Activated naive CD8-positive, alpha-beta T cell (primary cell): ENCODE measurements around the gene SHCBP1L.
A peak's percentile ranks its signal among the peaks of the same experiment; 100 is the strongest.
"Not testable (repeated sequence)": the region's sequence is repeated elsewhere in the genome, so short reads cannot be mapped to it uniquely, and the experiment has no call there.

ENCODE experiments used
- H3K27ac Mint-ChIP-seq: one replicate; pipeline ENCODE4 v1.8.0; 2021; ENCODE audit warnings: mixed read lengths
- H3K27me3 Mint-ChIP-seq: one replicate; pipeline ENCODE4 v1.8.0; 2021; ENCODE audit warnings: mixed read lengths
- H3K36me3 Mint-ChIP-seq: one replicate; pipeline ENCODE4 v1.8.0; 2021; ENCODE audit warnings: mixed read lengths
- H3K4me1 Mint-ChIP-seq: one replicate; pipeline ENCODE4 v1.8.0; 2021; ENCODE audit warnings: low read depth, mixed read lengths
- H3K4me3 Mint-ChIP-seq: one replicate; pipeline ENCODE4 v1.8.0; 2021; ENCODE audit warnings: mild to moderate bottlenecking, mixed read lengths
- H3K9me3 Mint-ChIP-seq: one replicate; pipeline ENCODE4 v1.8.0; 2021; ENCODE audit warnings: low read depth, mixed read lengths

SHCBP1L gene

DNA sequence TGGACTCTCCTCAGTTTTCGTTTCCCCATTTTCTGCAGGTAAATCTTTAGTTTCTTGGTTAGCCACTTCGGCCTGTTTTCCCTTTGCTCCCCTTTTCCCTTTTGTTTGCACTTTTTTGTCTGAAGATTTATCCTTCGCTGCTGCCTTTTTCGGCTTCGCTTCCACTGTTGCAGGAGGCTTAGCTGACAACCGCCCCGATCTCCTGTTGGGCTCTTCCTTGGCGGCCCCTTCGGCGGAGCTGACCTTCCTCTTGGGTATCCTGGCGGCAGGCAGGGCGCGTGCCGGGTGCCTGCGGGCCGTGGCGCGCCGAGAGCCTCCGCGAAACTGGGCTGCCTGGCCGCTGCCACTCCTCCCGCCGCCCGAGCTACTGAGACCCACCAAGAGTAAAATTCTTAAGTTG lies 10.8 kb downstream of the SHCBP1L start:
- not testable (repeated sequence) for H3K9me3 Mint-ChIP-seq, H3K27ac Mint-ChIP-seq, H3K4me3 Mint-ChIP-seq, H3K4me1 Mint-ChIP-seq, H3K36me3 Mint-ChIP-seq
- peaks cover 21% of the 10 kb centered on the region for H3K27me3 Mint-ChIP-seq

DNA sequence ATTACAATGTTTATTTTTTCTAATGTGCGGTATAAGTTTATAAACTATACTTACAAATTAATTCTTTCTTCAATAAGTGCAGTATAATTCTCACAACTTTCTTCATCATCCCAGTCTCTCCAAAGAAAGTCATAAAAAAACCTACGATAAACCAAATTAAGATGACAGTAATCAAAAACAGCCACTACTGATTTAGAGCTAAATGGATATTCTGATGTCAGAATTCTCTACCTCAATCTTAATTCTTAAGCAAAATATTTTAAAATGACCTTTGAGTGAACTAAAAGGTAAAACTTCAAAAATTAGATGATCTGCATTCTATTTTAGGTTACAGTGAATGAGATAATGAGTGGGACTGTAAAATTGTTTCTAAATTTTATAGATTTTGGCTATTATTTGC lies 13.6 kb downstream of the SHCBP1L start:
- H3K27ac Mint-ChIP-seq: no peak overlapping the region
- H3K4me1 Mint-ChIP-seq: peaks cover 2% of the 10 kb centered on the region
- no peak overlapping the region for H3K4me3 Mint-ChIP-seq
- peaks cover 32% of the 10 kb centered on the region for H3K27me3 Mint-ChIP-seq
- peaks cover 4% of the 10 kb centered on the region for H3K36me3 Mint-ChIP-seq
- peaks cover 4% of the 10 kb centered on the region for H3K9me3 Mint-ChIP-seq

DNA sequence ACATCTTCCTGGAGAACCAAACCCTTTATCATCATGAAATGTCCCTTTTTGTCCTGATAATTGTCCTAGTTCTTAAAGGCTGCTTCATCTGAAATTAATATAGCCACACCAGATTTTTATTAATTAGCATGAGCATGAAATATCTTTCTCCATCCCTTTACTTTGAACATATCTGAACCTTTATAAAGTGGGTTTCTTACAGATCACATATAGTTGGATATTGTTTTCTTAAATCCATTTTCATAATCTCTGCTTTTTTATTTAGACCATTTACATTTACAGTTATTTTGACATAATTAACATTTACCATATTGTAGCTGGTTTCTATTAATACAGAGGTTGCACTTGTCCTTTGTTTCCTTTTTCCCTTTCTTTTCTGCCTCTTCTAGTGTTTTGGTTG lies 17.2 kb downstream of the SHCBP1L start:
- Mint-ChIP-seq H3K4me3 (no peak overlapping the region), H3K9me3 (peaks cover 4% of the 10 kb centered on the region), H3K27ac (no peak overlapping the region), H3K36me3 (peaks cover 4% of the 10 kb centered on the region), H3K27me3 (peaks cover 35% of the 10 kb centered on the region), H3K4me1 (no peaks in the 10 kb centered on the region)

DNA sequence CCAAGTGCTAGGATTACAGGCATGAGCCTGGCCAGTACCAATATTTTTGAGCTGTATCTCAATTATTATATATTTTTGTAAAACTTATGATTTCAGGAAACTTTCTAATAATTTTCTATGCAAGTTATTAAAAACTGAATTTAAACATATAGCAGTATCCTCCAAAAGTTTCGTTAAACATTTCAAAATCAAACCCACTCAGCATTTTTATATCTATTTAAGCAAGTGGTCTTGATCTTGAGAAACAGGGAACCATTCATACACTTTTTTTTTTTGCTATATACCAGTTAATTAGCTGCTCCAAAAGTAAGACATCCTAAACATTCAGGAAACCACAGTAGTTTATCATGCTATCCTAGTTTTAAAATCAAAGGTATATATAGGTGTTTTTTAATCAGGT lies 22.0 kb downstream of the SHCBP1L start:
- peaks cover 4% of the 10 kb centered on the region for H3K9me3 Mint-ChIP-seq

DNA sequence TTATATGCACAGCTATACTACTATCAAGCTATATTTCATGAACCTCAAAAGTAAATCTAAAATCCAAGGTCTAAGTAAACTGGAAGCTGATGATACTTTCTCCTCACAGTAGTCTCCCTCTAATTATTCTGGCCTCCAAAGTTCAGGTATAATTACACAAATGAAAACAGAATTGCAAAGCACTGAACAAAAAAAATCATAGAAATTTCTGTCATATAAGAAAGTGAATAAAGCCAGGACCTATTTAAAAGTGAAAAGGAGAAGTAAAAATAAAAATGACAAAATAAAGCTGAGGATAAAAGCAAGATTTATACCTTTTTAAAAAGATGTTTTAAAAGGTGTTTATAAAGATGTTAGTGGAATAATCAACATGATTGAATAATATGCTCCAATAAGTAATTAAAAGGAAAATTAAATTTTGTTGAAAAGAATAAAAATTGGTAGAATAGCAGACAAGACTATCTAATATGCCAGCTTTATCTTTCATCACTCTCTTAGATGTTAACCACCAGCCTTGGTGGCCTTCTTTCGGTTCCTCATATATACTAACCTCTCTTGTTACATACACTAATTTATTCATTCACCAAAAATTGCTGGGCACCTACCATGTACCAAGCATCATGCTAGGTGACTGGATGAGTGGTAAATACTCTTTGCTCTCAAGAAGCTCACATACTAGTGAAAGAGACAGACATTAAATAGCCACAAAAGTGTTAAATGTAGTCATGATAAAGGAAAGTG lies 25.1 kb downstream of the SHCBP1L start:
- Mint-ChIP-seq H3K4me1 (no peaks in the 10 kb centered on the region), H3K9me3 (no peaks in the 10 kb centered on the region), H3K27ac (no peak overlapping the region), H3K27me3 (peaks cover 15% of the 10 kb centered on the region), H3K4me3 (no peak overlapping the region), H3K36me3 (no peaks in the 10 kb centered on the region)

More for the DNA sequence above, 22.0 kb downstream of the SHCBP1L start:
- H3K27ac Mint-ChIP-seq: no peak overlapping the region
- H3K27me3 Mint-ChIP-seq: peaks cover 19% of the 10 kb centered on the region
- no peak overlapping the region for H3K4me3 Mint-ChIP-seq
- H3K36me3 Mint-ChIP-seq: no peaks in the 10 kb centered on the region
- no peaks in the 10 kb centered on the region for H3K4me1 Mint-ChIP-seq

DNA sequence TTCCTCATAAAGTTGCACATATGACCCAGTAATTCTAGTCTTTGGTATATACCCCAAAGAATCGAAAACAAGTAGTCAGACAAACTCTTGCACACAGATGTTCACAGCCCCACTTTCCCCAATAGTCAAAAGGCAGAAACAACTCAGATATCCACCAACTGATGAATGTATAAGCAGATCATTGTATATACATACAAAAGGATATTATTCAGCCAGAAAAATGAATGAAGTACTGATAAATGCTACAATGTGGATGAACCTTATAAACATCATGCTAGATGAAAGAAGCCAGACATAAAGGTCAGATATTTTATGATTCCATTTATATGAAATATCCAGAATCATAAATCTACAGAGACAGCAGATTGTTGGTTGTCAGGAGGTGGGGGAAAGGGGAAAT lies 27.3 kb downstream of the SHCBP1L start:
- H3K27me3 Mint-ChIP-seq: peaks cover 16% of the 10 kb centered on the region
- H3K4me3 Mint-ChIP-seq: no peak overlapping the region
- no peak overlapping the region for H3K27ac Mint-ChIP-seq
- H3K9me3 Mint-ChIP-seq: no peaks in the 10 kb centered on the region
- no peaks in the 10 kb centered on the region for H3K36me3 Mint-ChIP-seq
- H3K4me1 Mint-ChIP-seq: no peaks in the 10 kb centered on the region

DNA sequence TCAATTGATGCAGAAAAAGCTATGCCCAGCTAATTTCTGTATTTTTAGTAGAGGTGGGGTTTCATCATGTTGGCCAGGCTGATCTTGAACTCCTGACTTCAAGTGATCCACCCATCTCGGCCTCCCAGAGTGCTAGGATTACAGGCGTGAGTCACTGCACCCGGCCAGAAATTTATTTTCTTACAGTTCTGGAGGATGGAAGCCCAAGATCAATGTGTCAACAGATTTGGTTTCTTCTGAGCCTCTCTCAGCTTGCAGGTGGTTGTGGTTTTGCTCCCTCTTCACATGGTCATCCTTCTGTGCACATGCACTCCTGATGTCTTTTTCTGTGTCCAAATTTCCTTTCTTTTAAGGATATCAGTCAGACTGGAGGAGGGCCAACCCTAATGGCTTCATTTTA lies 35.6 kb downstream of the SHCBP1L start:
- no peaks in the 10 kb centered on the region for H3K9me3 Mint-ChIP-seq
- H3K27ac Mint-ChIP-seq: no peak overlapping the region
- H3K36me3 Mint-ChIP-seq: no peaks in the 10 kb centered on the region
- H3K4me3 Mint-ChIP-seq: no peak overlapping the region
- no peaks in the 10 kb centered on the region for H3K4me1 Mint-ChIP-seq
- peaks cover 16% of the 10 kb centered on the region for H3K27me3 Mint-ChIP-seq

DNA sequence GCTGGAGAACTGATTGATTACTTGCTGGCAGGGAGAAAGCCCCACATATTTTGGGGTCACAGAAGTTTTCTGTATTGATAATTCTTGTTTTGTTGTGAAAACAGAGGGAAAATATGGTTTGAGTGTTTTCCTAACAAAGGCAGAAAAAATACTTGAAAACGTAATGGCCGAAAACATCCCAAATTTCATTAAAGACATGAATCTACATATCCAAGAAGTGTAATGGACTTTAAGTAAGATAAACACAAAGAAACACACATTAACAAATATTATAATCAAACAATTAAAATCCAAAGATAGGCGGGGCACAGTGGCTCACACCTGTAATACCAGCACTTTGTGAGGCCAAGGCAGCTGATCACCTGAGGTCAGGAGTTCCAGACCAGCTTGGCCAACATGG lies 39.6 kb downstream of the SHCBP1L start:
- Mint-ChIP-seq H3K36me3 (peaks cover 2% of the 10 kb centered on the region), H3K4me3 (no peak overlapping the region), H3K27ac (no peak overlapping the region), H3K27me3 (peaks cover 8% of the 10 kb centered on the region), H3K4me1 (no peaks in the 10 kb centered on the region), H3K9me3 (no peaks in the 10 kb centered on the region)

DNA sequence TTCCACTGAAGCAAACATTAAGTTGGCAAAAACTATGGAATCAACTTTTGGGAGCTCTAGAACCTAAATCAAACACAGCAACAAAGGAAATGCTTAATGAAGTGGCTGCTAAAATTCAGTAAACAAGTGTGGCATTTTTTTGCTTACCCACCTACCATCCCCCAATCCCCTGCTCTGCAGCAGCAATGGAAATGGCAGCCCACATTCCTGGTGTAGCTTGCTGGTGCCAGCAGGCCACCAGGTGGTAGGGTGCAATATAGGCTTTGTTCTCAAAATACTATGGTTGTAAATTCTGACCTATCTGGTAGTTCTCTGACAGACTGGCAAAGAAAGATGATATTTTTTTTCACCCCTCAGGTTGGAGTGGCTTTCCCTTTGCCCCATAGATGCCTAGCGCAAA lies 42.8 kb downstream of the SHCBP1L start:
- peaks cover 2% of the 10 kb centered on the region for H3K27me3 Mint-ChIP-seq
- H3K27ac Mint-ChIP-seq: no peak overlapping the region
- no peaks in the 10 kb centered on the region for H3K4me1 Mint-ChIP-seq
- peaks cover 2% of the 10 kb centered on the region for H3K36me3 Mint-ChIP-seq
- H3K9me3 Mint-ChIP-seq: no peaks in the 10 kb centered on the region
- no peak overlapping the region for H3K4me3 Mint-ChIP-seq

DNA sequence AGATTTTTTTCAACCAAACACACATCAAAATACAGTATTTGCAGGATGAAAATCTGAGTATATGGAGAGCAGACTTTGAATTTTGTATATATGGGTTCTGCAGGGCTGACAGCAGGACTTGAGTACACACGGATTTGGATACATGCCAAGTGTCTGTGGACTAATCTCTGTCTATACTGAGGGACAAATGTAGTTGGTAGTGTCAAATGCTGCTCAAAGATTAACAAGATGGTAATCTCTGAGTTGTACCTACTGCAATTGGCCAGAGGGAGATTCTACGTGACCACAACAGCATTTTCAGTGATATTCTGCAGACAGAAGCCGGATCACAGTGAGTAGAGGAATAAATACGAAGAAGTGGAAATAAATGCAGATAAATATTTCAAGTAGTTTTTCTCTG lies 43.4 kb downstream of the SHCBP1L start:
- no peaks in the 10 kb centered on the region for H3K4me1 Mint-ChIP-seq
- peaks cover 2% of the 10 kb centered on the region for H3K36me3 Mint-ChIP-seq
- H3K4me3 Mint-ChIP-seq: no peak overlapping the region
- H3K27me3 Mint-ChIP-seq: peaks cover 2% of the 10 kb centered on the region
- no peaks in the 10 kb centered on the region for H3K9me3 Mint-ChIP-seq
- H3K27ac Mint-ChIP-seq: no peak overlapping the region

DNA sequence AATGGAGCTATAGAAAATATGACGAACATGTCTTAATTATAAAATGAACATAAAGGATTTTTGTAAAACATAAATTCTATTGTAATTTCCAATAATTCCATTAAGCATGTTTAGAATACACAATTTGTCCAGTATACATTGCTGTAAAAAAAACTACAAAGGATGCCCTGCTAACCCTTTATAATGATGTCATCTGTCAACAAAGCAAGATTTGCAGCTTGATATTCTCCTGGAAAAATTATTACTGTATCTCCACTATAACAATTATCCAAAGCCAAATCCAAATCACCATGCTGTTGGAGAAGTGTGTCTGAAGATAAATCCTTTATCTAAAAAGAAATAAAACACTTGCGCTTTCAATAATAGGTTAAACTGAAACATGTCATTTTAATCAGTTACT lies 47.6 kb downstream of the SHCBP1L start:
- H3K4me3 Mint-ChIP-seq: no peak overlapping the region
- no peaks in the 10 kb centered on the region for H3K36me3 Mint-ChIP-seq
- no peak overlapping the region for H3K27ac Mint-ChIP-seq
- no peaks in the 10 kb centered on the region for H3K4me1 Mint-ChIP-seq
- H3K9me3 Mint-ChIP-seq: no peaks in the 10 kb centered on the region
- no peaks in the 10 kb centered on the region for H3K27me3 Mint-ChIP-seq

DNA sequence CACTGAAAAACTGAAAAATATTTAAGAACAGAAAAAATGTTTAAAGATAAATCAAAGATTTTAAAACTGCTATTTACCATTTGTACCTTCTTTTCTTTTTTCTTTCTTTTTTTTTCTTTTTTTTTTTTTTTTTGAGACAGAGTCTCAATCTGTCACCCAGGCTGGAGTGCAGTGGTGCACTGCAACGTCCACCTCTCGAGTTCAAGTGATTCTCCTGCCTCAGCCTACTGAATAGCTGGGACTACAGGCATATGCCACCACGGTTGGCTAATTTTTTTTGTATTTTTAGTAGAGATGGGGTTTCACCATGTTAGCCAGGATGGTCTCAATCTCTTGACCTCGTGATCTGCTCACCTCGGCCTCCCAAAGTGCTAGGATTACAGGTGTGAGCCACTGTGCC lies 51.0 kb downstream of the SHCBP1L start:
- not testable (repeated sequence) for H3K4me1 Mint-ChIP-seq, H3K27me3 Mint-ChIP-seq, H3K27ac Mint-ChIP-seq, H3K9me3 Mint-ChIP-seq, H3K36me3 Mint-ChIP-seq, H3K4me3 Mint-ChIP-seq

DNA sequence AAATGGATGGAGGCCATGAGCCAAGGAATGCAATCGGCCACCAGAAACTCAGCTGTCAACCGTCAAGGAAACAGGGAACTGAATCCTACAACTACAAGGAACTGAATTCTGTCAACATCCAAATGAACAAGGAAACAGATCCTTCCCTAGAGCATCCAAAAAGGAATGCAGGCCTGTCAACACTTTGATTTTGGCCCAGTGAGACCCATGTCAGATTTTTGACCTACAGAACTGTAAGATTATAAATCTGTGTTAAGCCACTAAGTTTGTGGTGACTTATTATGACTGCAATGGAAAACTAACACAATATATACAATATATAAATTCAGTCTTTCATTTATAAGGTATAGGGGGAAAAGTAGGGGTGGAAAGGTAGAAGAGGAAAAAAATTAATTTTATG lies 55.3 kb downstream of the SHCBP1L start:
- Mint-ChIP-seq H3K27me3 (no peaks in the 10 kb centered on the region), H3K4me3 (no peak overlapping the region), H3K4me1 (no peaks in the 10 kb centered on the region), H3K36me3 (peaks cover 2% of the 10 kb centered on the region), H3K9me3 (no peaks in the 10 kb centered on the region), H3K27ac (no peak overlapping the region)

DNA sequence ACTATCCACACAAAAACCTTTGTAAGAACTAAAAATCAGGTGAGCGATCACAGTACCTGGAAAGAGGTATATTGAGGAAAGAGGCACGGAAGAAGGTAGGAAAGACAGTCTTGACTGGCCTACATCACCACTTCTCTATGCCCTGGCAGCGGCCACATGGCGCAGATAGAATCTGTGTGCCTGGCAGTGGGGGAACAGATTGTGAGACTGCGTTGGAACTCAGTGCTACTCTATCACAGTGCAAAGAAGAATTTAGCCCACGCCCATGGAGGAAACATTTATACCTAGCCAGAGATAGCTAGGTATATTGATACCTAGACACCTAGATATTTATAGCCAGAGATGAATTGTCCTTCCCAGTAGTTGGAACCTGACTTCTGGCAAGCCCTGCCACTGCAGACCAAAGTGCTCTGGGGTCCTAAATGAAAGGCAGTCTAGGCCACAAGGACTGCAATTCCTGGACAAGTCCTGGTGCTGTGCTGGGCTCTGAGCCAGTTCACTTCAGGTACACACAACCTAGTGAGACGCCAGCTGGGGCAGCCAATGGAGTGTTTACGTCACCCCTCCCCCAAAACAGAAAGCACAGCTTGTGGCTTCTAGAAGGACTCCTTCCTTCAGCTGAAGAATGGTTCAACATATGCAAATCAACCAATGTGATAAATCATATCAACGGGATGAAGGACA lies 61.9 kb downstream of the SHCBP1L start:
- no peak overlapping the region for H3K27ac Mint-ChIP-seq
- no peak overlapping the region for H3K4me3 Mint-ChIP-seq
- no peaks in the 10 kb centered on the region for H3K27me3 Mint-ChIP-seq
- peaks cover 5% of the 10 kb centered on the region for H3K9me3 Mint-ChIP-seq
- peaks cover 24% of the 10 kb centered on the region for H3K36me3 Mint-ChIP-seq
- H3K4me1 Mint-ChIP-seq: peaks cover 25% of the 10 kb centered on the region

DNA sequence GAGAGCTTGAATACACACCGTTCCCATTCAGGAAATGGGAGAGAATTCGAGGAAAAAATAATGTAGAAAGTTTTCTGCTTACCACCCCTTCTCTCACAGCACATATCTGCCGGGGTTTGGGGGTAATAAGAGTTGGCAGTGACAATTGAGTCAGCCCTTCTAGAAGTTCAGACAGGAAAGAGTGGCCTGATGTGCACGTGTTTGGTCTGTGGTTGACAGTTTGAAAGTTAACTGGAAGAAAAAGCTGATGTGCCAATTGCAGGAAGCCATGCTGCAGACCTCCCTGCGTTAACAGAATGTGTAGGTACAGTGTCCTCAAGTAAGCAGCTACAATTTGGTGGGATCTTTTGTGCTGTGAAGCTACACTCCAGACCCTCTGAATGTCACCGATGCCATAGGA lies 63.0 kb downstream of the SHCBP1L start:
- no peaks in the 10 kb centered on the region for H3K27me3 Mint-ChIP-seq
- peak overlapping the region; percentile 12 for H3K27ac Mint-ChIP-seq
- peaks cover 25% of the 10 kb centered on the region for H3K4me1 Mint-ChIP-seq
- H3K4me3 Mint-ChIP-seq: no peak overlapping the region
- peaks cover 5% of the 10 kb centered on the region for H3K9me3 Mint-ChIP-seq
- peaks cover 30% of the 10 kb centered on the region for H3K36me3 Mint-ChIP-seq
